HepG2 (cell line): Measurements from ENCODE around the gene AGRP. TPM values are rescaled to one million over a fixed set of nuclear protein-coding genes. Genes with fewer than 3 reads are reported as not detected.

Source experiments
- CENPBD1 ChIP-seq: sonication (generic); formaldehyde crosslinking; IDR thresholded peaks from 2 replicates; pipeline ENCODE4 v1.8.0; 2022; ENCODE audit warnings: missing genetic modification reagents, low read depth, mild to moderate bottlenecking, borderline replicate concordance
- CTCF ChIP-seq: sonication (generic); formaldehyde crosslinking; IDR thresholded peaks from 2 replicates; pipeline ENCODE4 v1.5.0; 2020; ENCODE audit warnings: mild to moderate bottlenecking, missing genetic modification reagents, moderate library complexity
- DMAP1 ChIP-seq: IDR thresholded peaks from 2 replicates; pipeline ENCODE4 v1.6.1; 2016
- EED ChIP-seq: sonication (generic); formaldehyde crosslinking; IDR thresholded peaks from 2 replicates; pipeline ENCODE4 v1.5.0; 2020; ENCODE audit warnings: mild to moderate bottlenecking, missing genetic modification reagents
- EP300 ChIP-seq, 3 experiments: sonication (generic) in 1 of 3; formaldehyde crosslinking in 1 of 3; IDR thresholded peaks; 2 replicates each; pipeline versions ENCODE4 v1.5.1 to v1.6.1; 2011 to 2020; ENCODE audit warnings: low read depth in 2 of 3, low read length in 2 of 3, borderline replicate concordance in 1 of 3, improper control_type of control experiment in 1 of 3, mild to moderate bottlenecking in 1 of 3, missing genetic modification reagents in 1 of 3, moderate library complexity in 1 of 3
- ESRRA ChIP-seq: sonication (generic); formaldehyde crosslinking; IDR thresholded peaks from 2 replicates; pipeline ENCODE4 v1.5.1; 2020; ENCODE audit warnings: mild to moderate bottlenecking, low read depth, missing genetic modification reagents
- FLYWCH1 ChIP-seq: sonication (generic); formaldehyde crosslinking; IDR thresholded peaks from 2 replicates; pipeline ENCODE4 v1.8.1; 2023; ENCODE audit warnings: mild to moderate bottlenecking, missing genetic modification reagents
- FOSL2 ChIP-seq: sonication (generic); formaldehyde crosslinking; IDR thresholded peaks from 2 replicates; pipeline ENCODE4 v1.4.0; 2020; ENCODE audit warnings: missing genetic modification reagents
- GTF3A ChIP-seq: sonication (generic); formaldehyde crosslinking; conservative IDR thresholded peaks from 2 replicates; pipeline ENCODE4 v1.4.0; 2020; ENCODE audit warnings: mild to moderate bottlenecking, missing genetic modification reagents
- KLF6 ChIP-seq: IDR thresholded peaks from 2 replicates; pipeline ENCODE4 v1.8.0; 2016; ENCODE audit warnings: missing biosample characterization, missing genetic modification reagents
- MAFG ChIP-seq: sonication (generic); formaldehyde crosslinking; IDR thresholded peaks from 2 replicates; pipeline ENCODE4 v1.5.1; 2020; ENCODE audit warnings: mild to moderate bottlenecking, missing genetic modification reagents
- PHB2 ChIP-seq: fragments of 450-650 bp; IDR thresholded peaks from 2 replicates; pipeline ENCODE4 v1.6.1; 2018; ENCODE audit not compliant: partially characterized antibody
- RCOR2 ChIP-seq: IDR thresholded peaks from 2 replicates; pipeline ENCODE4 v1.6.1; 2016; ENCODE audit warnings: missing biosample characterization, missing genetic modification reagents
- RFX5 ChIP-seq: IDR thresholded peaks from 2 replicates; pipeline ENCODE4 v1.6.1; 2011; ENCODE audit warnings: low read depth, low read length, improper control_type of control experiment
- RFXAP ChIP-seq: sonication (generic); formaldehyde crosslinking; IDR thresholded peaks from 2 replicates; pipeline ENCODE4 v1.4.0; 2020; ENCODE audit warnings: missing genetic modification reagents, borderline replicate concordance
- SP140L ChIP-seq: sonication (generic); formaldehyde crosslinking; IDR thresholded peaks from 2 replicates; pipeline ENCODE4 v1.4.0; 2020; ENCODE audit warnings: missing genetic modification reagents, borderline replicate concordance
- TFAP4 ChIP-seq: sonication (generic); IDR thresholded peaks from 2 replicates; pipeline ENCODE4 v1.6.1; 2016; ENCODE audit warnings: low read depth, borderline replicate concordance
- ZNF138 ChIP-seq: sonication (generic); formaldehyde crosslinking; IDR thresholded peaks from 2 replicates; pipeline ENCODE4 v1.5.0; 2020; ENCODE audit warnings: mild to moderate bottlenecking, low read depth, missing genetic modification reagents
- ZNF331 ChIP-seq: sonication (generic); formaldehyde crosslinking; IDR thresholded peaks from 2 replicates; pipeline ENCODE4 v1.4.0; 2020; ENCODE audit warnings: missing genetic modification reagents
- ZNF512 ChIP-seq: sonication (generic); formaldehyde crosslinking; IDR thresholded peaks from 2 replicates; pipeline ENCODE4 v1.4.0; 2020; ENCODE audit warnings: mild to moderate bottlenecking, missing genetic modification reagents
- ZNF558 ChIP-seq: sonication (generic); formaldehyde crosslinking; IDR thresholded peaks from 2 replicates; pipeline ENCODE4 v1.9.0; 2022; ENCODE audit warnings: mild to moderate bottlenecking, missing genetic modification reagents, borderline replicate concordance
- ZNF75D ChIP-seq: sonication (generic); formaldehyde crosslinking; IDR thresholded peaks from 2 replicates; pipeline ENCODE4 v1.8.1; 2023; ENCODE audit warnings: missing genetic modification reagents, mild to moderate bottlenecking, borderline replicate concordance
- ZNF777 ChIP-seq: sonication (generic); formaldehyde crosslinking; IDR thresholded peaks from 2 replicates; pipeline ENCODE4 v1.4.0; 2020; ENCODE audit warnings: missing genetic modification reagents
- ZNF780A ChIP-seq: sonication (generic); formaldehyde crosslinking; IDR thresholded peaks from 2 replicates; pipeline ENCODE4 v1.8.0; 2022; ENCODE audit warnings: mild to moderate bottlenecking, missing genetic modification reagents, moderate library complexity
- ZNF790 ChIP-seq: sonication (generic); formaldehyde crosslinking; IDR thresholded peaks from 2 replicates; pipeline ENCODE4 v1.8.0; 2022; ENCODE audit warnings: missing genetic modification reagents, mild to moderate bottlenecking, borderline replicate concordance
- ZNF83 ChIP-seq: sonication (generic); formaldehyde crosslinking; IDR thresholded peaks from 2 replicates; pipeline ENCODE4 v1.4.0; 2020; ENCODE audit warnings: missing genetic modification reagents, mild to moderate bottlenecking, borderline replicate concordance
- polyA plus RNA-seq, 8 experiments: library from polyadenylated mRNA; depleted of rRNA in 3 of 8; stranded (reverse) in 7 of 8; unstranded in 1 of 8; fragments of >200 nt; fragmentation: Illumina TruSeq in 4 of 8; extraction: Trizol in 4 of 8; gene quantifications; 2 replicates each; pipeline versions ENCODE4 v1.2.1 to v1.2.3, GENCODE V29; 2011 to 2016; ENCODE audit warnings: low read depth in 4 of 8, missing spikeins in 1 of 8, mixed read lengths in 1 of 8; ENCODE audit not compliant: insufficient read depth in 1 of 8
- total RNA-seq, 5 experiments: library from RNA; depleted of rRNA; stranded (reverse); fragments of >200 nt; fragmentation: Illumina TruSeq; extraction: Trizol; gene quantifications; 2 replicates each; pipeline ENCODE4 v1.2.3, GENCODE V29; 2016; ENCODE audit warnings: low read depth in 1 of 5

AGRP gene
- total and polyA plus RNA-seq, 2 of the 13 experiments (the other 11 are each of a cell fraction or from before 2014, with no cell fraction given) = not detected

- no peak for TF ChIP-seq FLYWCH1 (CRISPR knock-in tag)
- peak; percentile 86 for TF ChIP-seq RFXAP (CRISPR knock-in tag)
- TF ChIP-seq TFAP4 = peak; percentile 99
- TF ChIP-seq ZNF75D (CRISPR knock-in tag) = no peak
- TF ChIP-seq CENPBD1 (CRISPR knock-in tag) = no peak
- TF ChIP-seq CTCF = peak; percentile 97
- TF ChIP-seq ZNF777 (CRISPR knock-in tag) = no peak; the same call in none of the 2 replicates
- peak; percentile 77; the same call in 1 of the 2 replicates for TF ChIP-seq DMAP1 (CRISPR knock-in tag)
- TF ChIP-seq SP140L (CRISPR knock-in tag) = no peak
- peak; percentile 85; the same call in 1 of the 2 replicates for TF ChIP-seq ZNF558 (CRISPR knock-in tag)
- no peak for TF ChIP-seq PHB2
- TF ChIP-seq ZNF331 (CRISPR knock-in tag) = peak; percentile 76; the same call in 1 of the 2 replicates
- TF ChIP-seq EED = peak; percentile 90
- peak; percentile 91; the same call in 1 of the 2 replicates for TF ChIP-seq ZNF138
- TF ChIP-seq RCOR2 = 0 out of 2 replicates have a peak, but pooled peaks have one; percentile 27
- 0 out of 2 replicates have a peak, but pooled peaks have one; percentile 21 for TF ChIP-seq GTF3A (CRISPR knock-in tag)
- TF ChIP-seq ZNF512 = peak; percentile 69; the same call in 1 of the 2 replicates
- peak; percentile 62 for TF ChIP-seq FOSL2 (CRISPR knock-in tag)
- TF ChIP-seq EP300 (IDR thresholded peaks at IDR 0.05; ENCODE audit: low read depth in 2 of 2, low read length in 2 of 2) = peak in 1 of 2 experiments; percentile 32; a peak in 2 of 4 replicates
- no peak; the same call in 1 of the 2 replicates for TF ChIP-seq EP300 (CRISPR knock-in tag; IDR thresholded peaks at IDR 0.05; ENCODE audit: borderline replicate concordance)
- peak; percentile 60; the same call in 1 of the 2 replicates for TF ChIP-seq RFX5
- TF ChIP-seq ZNF83 (CRISPR knock-in tag) = no peak; the same call in 1 of the 2 replicates
- TF ChIP-seq ESRRA (CRISPR knock-in tag) = peak; percentile 40
- no peak for TF ChIP-seq ZNF780A
- TF ChIP-seq KLF6 = peak; percentile 77; the same call in 1 of the 2 replicates
- TF ChIP-seq ZNF790 (CRISPR knock-in tag) = 0 out of 2 replicates have a peak, but pooled peaks have one; percentile 25
- no peak for TF ChIP-seq MAFG
These were observed 2.4 kb downstream of the AGRP start, which contains the start of gene ATP6V0D1 (continued) for GRCh38 chr16:67480833-67481560.
